GM18505 (cell line): ENCODE data around the gene SHCBP1.
"Not testable (repeated sequence)": the region's sequence is repeated elsewhere in the genome, so short reads cannot be mapped to it uniquely, and the experiment has no call there.

Experiments used
- ATAC-seq: cut with Tn5 transposase; IDR thresholded peaks from one replicate; pipeline ENCODE4 v1.9.1; 2021; ENCODE audit not compliant: unreplicated experiment
- POLR2A ChIP-seq: IDR thresholded peaks from 4 replicates; pipeline ENCODE4 v1.6.1; 2011; ENCODE audit warnings: borderline replicate concordance; ENCODE audit not compliant: insufficient read depth, insufficient read length; ENCODE audit errors: extremely low read depth

Gene SHCBP1

DNA sequence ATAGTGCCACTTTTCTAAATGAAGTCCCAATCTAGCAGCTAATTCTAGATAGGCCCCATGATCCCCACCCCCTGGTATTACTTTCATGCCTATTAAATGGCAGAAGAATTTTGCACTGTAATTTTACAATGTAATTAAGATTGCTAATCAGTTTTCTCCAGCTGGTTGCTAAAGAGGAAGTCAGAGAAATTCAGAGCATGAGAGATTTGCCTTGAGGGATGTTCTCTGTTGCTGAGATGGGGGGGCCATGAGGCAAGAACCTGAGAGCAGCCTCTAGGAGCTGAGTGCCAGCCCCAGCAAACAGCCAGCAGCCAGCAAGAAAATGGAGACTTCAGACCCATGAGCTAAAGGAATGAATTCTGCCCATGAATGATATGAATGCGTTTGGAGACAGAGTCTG lies 38.9 kb downstream of the SHCBP1 start:
- no peak for TF ChIP-seq POLR2A
- no peak for ATAC-seq

DNA sequence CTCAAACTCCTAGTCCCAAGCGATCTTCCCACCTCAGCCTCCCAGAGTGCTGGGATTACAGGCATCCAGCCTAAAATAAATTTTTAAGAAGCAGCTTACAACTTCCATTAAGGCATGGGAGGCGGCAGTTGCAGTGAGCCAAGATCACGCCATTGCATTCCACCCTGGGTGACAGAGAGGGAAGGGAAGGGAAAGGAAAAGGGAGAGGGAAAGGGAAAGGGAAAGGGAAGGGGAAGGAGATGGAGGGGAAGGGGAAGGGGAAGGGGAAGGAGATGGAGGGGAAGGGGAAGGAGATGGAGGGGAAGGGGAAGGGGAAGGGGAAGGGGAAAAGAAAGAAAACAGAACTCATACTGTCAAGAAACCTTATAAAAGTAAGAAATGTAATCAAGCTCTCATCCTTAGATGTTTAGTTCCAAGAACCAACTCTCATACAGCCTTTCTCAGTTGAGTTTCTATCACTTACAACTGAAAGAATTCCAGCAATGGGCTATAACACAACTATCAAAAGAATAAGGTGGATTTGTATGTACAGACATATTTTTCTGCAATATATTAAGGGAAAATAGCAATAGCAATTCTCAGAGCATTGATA lies 43.1 kb downstream of the SHCBP1 start:
- ATAC-seq, result no peak
- TF ChIP-seq POLR2A, result no peak

DNA sequence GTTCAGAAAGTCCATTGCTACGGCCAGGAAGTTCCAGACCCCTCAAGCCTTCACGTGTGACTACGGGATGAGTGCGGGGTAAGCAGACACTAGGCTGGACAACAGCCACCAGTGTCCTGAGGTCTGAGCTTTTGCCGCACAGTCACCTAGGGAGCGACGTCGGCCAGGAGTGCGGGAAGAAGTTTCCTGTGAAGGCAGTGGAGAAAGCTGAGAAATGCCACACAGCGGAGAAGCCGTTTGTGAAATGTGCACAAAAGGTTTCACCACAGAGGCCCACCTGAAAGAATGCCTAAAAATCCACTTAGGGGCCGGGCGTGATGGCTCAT lies 47.4 kb downstream of the SHCBP1 start:
- no peak for TF ChIP-seq POLR2A
- no peak for ATAC-seq

DNA sequence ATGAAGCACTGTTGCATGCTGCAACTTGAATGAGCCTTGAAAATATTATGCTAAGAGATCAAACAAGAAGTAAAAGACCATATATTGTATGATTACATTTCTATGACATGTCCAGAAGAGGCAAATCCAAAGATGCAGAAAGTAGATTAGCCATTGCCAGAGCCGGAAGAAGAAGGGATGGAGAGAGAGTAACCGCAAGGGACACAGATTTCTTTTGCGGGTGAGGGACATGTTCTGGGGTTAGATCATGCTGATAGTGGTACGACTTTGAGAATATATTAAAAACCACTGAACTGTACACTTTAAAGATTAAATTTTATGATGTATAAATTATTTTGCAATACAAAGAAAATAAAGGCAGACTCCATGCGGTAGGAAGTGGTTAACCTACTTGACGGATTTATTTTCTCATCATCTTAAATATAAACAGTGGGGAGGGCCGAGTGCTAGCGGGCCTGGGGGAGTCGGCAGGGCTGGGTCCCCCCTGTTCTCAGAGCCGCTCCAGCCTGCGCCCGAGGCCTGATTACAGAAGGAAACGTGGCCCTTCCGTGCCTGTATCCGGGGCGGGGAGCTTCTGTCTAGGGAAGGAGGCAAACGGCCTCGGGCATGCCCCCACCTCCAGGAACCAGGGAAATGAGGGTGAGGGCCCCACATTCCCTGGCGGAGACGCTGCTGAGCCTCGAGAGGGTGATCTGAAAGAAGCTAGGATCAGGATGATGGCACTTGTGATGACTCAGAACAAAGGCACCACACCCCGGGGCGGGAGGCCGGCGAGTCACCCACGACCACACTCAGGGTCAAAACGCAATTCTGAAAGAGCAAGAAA lies 48.0 kb downstream of the SHCBP1 start:
- no peak for TF ChIP-seq POLR2A
- ATAC-seq, result no peak

DNA sequence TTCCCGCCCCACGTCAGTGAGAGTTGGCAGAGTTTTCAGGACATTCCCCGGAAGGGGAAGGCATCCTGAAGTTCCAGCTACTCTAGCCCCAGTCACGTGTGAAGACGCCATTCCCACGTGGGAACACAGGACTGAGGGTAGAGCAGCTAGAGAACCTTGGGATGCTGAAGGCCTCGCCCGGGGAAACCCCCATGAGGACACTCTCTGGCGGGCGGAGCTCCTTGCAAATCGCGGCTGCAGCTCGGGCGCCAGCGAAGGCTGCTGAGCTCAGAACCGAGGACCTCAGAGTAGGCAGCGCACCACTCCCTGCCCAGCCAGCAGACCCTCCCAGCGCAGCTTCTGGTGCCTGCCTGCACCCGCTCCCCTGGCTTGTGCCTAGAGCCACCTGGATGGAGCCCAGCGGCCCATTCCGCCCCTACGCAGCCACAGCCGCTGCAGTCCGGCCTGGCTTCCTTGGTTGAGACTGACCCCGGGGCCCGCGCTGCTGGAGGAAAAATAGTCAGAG lies 51.9 kb downstream of the SHCBP1 start:
- no peak for ATAC-seq
- TF ChIP-seq POLR2A, result no peak

DNA sequence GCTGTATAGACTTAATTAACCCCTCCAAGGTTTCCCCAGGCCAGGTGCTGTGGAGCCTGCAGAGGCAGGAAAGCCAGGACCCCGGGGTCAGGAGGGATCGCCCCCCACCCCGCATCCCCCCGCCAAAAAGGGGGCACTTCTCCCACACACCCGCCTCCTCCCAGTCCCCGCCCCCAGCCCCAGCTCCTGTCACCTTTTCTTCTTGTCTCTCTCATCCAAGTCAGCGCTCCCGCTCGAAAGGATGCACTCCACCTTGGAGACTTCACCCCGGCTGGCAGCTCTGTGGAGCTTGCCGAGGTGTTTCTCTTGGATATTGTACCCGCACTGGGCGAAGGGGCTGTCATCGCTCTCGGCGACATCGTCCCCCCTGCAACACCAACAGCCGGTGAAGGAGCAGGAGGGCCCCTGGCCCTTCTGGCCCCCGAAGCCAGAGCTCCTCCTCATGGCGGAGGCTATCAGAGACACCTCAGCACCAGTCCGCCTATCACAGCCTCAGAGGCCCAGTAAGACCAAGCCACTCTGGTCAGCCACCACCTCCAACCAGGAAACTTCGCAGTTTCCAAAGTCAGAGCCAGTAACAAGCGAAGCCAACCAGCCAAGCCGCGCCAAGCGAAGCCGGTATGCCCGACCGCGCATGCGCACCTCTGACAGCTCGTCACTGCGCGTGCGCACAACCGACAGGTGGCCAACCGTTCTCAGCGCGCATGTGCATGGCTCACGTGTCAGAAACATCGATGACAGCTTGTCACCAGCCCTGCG lies 52.5 kb downstream of the SHCBP1 start:
- no peak for ATAC-seq
- TF ChIP-seq POLR2A, result no peak

DNA sequence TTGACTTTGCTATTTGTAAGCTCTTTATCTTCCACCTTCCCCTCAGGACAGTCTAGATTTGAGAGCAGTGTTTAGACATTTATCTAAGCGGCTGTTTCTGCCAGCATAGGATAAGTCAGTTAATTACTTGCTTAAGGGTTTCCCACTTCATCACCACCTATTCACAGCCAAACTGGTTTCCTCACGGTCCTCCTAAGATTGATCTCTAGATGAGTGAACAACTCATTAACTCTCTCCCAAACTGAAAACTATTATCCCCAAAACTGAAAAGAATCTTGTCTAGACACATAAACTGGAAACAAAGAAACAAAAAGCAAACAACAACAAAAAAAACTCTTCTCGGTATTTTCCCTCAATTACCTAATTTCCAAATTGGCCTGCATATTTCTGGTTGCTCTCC lies 58.2 kb downstream of the SHCBP1 start:
- no peak for ATAC-seq
- TF ChIP-seq POLR2A, result no peak

DNA sequence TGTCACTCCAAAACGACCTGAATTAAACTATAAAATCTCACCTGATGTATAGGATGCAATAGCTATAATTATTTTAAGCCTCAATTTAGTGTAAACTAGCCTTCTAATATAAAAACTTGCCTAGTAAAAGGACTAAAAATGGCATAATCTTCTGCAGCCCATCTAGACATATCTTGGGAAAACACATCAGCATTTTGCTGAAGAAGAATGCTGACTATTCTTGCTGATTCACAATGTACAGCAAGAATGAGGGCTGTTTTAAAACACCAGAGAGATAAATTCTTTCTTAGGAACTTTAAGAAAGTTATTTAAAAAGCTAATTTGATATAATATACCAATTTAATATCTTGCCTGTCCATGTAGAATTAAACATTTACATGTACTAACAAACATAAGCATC lies 63.2 kb downstream of the SHCBP1 start:
- no peak for TF ChIP-seq POLR2A
- ATAC-seq, result no peak

DNA sequence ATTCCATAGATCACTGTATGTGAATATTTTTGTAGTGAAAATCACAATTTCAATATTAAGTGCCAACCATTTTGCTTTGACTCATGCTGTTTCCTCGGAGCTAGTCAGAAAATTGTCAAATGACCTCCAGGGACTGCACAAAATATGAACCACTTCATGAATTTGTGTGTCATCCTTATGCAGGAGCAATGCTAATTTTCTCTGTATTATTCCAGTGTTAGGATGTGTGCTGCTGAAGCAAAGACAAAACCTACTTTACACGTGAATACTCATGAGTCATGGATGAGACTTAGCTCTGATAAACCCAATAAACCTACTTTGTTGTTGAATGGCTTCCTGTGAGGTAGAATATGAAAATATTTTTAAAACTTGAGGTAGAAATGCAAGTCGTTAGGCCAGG lies 65.2 kb downstream of the SHCBP1 start:
- no peak for TF ChIP-seq POLR2A
- ATAC-seq, result no peak

DNA sequence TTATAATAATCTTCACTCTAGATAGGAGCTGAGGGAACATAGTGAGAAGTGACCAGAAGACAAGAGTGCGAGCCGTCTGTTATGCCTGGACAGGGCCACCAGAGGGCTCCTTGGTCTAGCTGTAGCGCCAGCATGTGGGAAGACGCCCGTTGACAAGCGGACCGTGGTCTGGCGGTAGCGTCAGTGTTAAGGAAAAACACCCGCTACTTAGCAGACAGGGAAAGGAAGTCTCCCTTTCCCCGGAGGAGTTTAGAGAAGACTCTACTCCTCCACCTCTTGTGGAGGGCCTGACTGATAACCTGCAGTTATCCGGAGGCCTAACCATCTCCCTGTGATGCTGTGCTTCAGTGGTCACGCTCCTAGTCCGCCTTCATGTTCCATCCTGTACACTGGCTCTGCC lies 66.7 kb downstream of the SHCBP1 start:
- not testable (repeated sequence) for ATAC-seq

DNA sequence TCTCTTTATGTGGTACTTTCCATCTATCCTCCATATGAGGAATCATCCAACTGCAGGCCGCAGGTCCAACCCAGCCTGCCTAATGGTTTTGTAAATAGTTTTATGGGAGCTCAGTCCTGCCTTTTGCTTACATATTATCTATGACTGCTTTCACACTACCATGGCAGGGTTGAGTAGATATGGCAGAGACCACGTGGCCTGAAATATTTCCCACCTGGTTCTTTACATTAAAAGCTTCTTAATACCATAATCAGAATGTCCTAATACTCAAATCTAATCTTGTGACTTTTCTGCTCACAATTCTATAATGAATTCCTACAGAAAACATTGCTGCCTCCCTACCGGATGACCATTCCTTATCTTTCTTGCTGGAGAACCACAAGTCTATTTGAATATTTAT lies 71.7 kb downstream of the SHCBP1 start:
- ATAC-seq, result no peak
- TF ChIP-seq POLR2A, result no peak
